MCF 10A (cell line): Measurements from ENCODE around the gene SLC66A1. TPM values are rescaled to one million over a fixed set of nuclear protein-coding genes. Genes with fewer than 3 reads are reported as not detected.
"Not testable (repeated sequence)": the region's sequence is repeated elsewhere in the genome, so short reads cannot be mapped to it uniquely, and the experiment has no call there.

Source experiments
- BruUV-seq: library from RNA; stranded (reverse); fragments of 400-500 nt; replicated peaks from 2 replicates; lab custom pipeline; 2021; lab: Mats Ljungman, UMichigan
- CTCF ChIA-PET: fragments of 300-600 bp; sonication (Branson Sonifier 250); formaldehyde crosslinking; extraction: SDS; loops from one replicate; lab custom pipeline; 2021; ENCODE audit warnings: antibody characterized with exemption, inconsistent platforms; lab: Yijun Ruan, JAX
- POLR2A ChIA-PET: fragments of 300-600, 350-650 bp; sonication (Branson Sonifier 250); formaldehyde crosslinking; extraction: SDS; loops from one replicate; lab custom pipeline; 2020; ENCODE audit warnings: antibody characterized with exemption, inconsistent platforms; lab: Yijun Ruan, JAX
- DNase-seq: peaks from one replicate; pipeline ENCODE4 v3.0.0-alpha.2; 2018; ENCODE audit not compliant: unreplicated experiment
- H3K27ac Mint-ChIP-seq: one replicate; pipeline ENCODE4 v1.8.0; 2022; ENCODE audit warnings: mild to moderate bottlenecking, low read depth, mixed read lengths; ENCODE audit not compliant: unreplicated experiment
- H3K27me3 Mint-ChIP-seq: one replicate; pipeline ENCODE4 v1.8.0; 2022; ENCODE audit warnings: mixed read lengths; ENCODE audit not compliant: insufficient read depth, unreplicated experiment
- H3K36me3 Mint-ChIP-seq: one replicate; pipeline ENCODE4 v1.8.0; 2022; ENCODE audit warnings: mild to moderate bottlenecking, moderate library complexity, mixed read lengths; ENCODE audit not compliant: insufficient read depth, unreplicated experiment
- H3K4me1 Mint-ChIP-seq: one replicate; pipeline ENCODE4 v1.8.0; 2022; ENCODE audit warnings: mixed read lengths; ENCODE audit not compliant: insufficient read depth, unreplicated experiment
- H3K4me3 Mint-ChIP-seq: one replicate; pipeline ENCODE4 v1.8.0; 2022; ENCODE audit warnings: mild to moderate bottlenecking, moderate library complexity, mixed read lengths; ENCODE audit not compliant: unreplicated experiment
- H3K9me3 Mint-ChIP-seq: one replicate; pipeline ENCODE4 v1.8.0; 2022; ENCODE audit warnings: mixed read lengths; ENCODE audit not compliant: unreplicated experiment
- CTCF ChIP-seq: fragments of 200-600 bp; IDR thresholded peaks from one replicate; pipeline ENCODE4 v1.8.0; 2022; ENCODE audit warnings: antibody characterized with exemption, mild to moderate bottlenecking; ENCODE audit not compliant: unreplicated experiment
- intact Hi-C: fragments of 100-400 bp; cut with micrococcal nuclease; formaldehyde crosslinking; loops from 2 replicates; pipeline ENCODE4 v1.14.1; 2022
- total RNA-seq: library from RNA; stranded (reverse); gene quantifications from 2 replicates; pipeline ENCODE4 v1.2.3, GENCODE V29; 2022

Gene SLC66A1
- total RNA-seq, 1 experiment from 2014 or later = 16.2 TPM

GRCh38 chr1:19274636-19275035, 37.5 kb upstream of the SLC66A1 start:
- H3K9me3 Mint-ChIP-seq = peaks cover 7% of the 10 kb centered on the region
- H3K27me3 Mint-ChIP-seq = no peaks in the 10 kb centered on the region
- CTCF ChIA-PET = no interaction called here
- DNase-seq = no peak
- no peak for TF ChIP-seq CTCF
- intact Hi-C loops = no loop called here
- H3K27ac Mint-ChIP-seq = no peak overlapping the region
- peaks cover 8% of the 10 kb centered on the region for H3K36me3 Mint-ChIP-seq
- POLR2A ChIA-PET = no interaction called here
- H3K4me3 Mint-ChIP-seq = no peak overlapping the region
- BruUV-seq = no TSS peak
- no peaks in the 10 kb centered on the region for H3K4me1 Mint-ChIP-seq

- DNase-seq = no peak
- no peak for TF ChIP-seq CTCF
- H3K36me3 Mint-ChIP-seq = peaks cover 6% of the 10 kb centered on the region
- no peaks in the 10 kb centered on the region for H3K9me3 Mint-ChIP-seq
- no peaks in the 10 kb centered on the region for H3K27me3 Mint-ChIP-seq
- POLR2A ChIA-PET = interaction anchor here (0.6 kb wide), 1 partner anchor 10 kb away, joined by 4 read pairs; no protein-coding TSS in a partner anchor
- no peaks in the 10 kb centered on the region for H3K4me1 Mint-ChIP-seq
- BruUV-seq = no TSS peak
- H3K27ac Mint-ChIP-seq = no peak overlapping the region
- intact Hi-C loops = no loop called here
- CTCF ChIA-PET = interaction anchor here (0.7 kb wide), 1 partner anchor 9 kb away, joined by 3 read pairs; no protein-coding TSS in a partner anchor
- no peak overlapping the region for H3K4me3 Mint-ChIP-seq
Measured at GRCh38 chr1:19283891-19284290, 28.2 kb upstream of the SLC66A1 start.

DNA sequence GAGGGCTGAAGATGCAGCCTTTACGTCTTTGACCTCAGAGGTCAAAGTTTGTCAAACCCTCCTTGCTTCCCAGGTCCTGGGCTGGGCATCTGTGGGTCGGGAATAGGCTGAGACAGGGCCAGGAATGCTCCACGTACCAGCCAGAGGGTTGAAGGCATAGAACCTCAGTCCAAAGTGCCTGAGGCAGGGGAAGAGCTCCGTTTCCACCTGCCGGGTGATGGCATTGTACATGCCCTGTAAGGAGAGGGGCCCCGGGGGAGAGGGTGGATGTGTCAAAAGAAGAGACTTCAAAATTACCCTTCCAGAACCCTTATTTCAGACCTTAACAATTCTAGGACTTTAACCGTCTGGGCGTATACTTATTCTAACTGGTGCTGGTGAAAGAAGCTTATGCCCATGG, 27.2 kb upstream of the SLC66A1 start:
- Mint-ChIP-seq H3K27ac (no peak overlapping the region), H3K9me3 (no peaks in the 10 kb centered on the region), H3K4me1 (no peaks in the 10 kb centered on the region), H3K27me3 (no peaks in the 10 kb centered on the region), H3K4me3 (no peak overlapping the region), H3K36me3 (peaks cover 6% of the 10 kb centered on the region)
- intact Hi-C loops = no loop called here
- CTCF ChIA-PET = interaction anchor here (0.7 kb wide), 1 partner anchor 133 kb away, joined by 3 read pairs; no protein-coding TSS in a partner anchor
- POLR2A ChIA-PET = no interaction called here
- BruUV-seq = no TSS peak
- no peak for TF ChIP-seq CTCF
- DNase-seq = no peak

GRCh38 chr1:19285366-19285765, 26.8 kb upstream of the SLC66A1 start:
- DNase-seq, intact Hi-C loops, H3K27ac Mint-ChIP-seq, H3K9me3 Mint-ChIP-seq, H3K36me3 Mint-ChIP-seq, BruUV-seq, POLR2A ChIA-PET, H3K4me3 Mint-ChIP-seq, H3K27me3 Mint-ChIP-seq, H3K4me1 Mint-ChIP-seq: not testable (repeated sequence)
- CTCF ChIA-PET = interaction anchor here (0.7 kb wide), 1 partner anchor 133 kb away, joined by 3 read pairs; no protein-coding TSS in a partner anchor

DNA sequence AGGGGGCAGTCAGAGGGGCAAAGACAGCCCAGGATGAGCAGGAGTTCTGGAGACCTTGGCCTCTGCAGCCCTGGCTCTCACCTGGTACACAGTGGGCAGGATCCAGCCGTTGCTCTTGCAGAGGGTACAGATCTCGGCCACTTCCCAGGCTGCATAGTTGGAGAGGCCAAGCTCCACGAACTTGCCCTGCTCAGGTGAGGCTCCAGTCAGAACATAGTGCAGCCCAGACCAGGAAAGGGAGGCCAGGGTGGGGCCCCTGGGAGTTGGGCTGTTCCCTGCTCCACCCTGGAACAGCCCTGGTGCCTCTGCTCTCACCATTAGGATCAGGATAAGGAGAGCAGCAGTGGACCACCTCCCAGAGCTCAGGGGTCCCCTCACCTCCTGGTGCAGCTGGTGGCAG, 26.3 kb upstream of the SLC66A1 start:
- BruUV-seq, POLR2A ChIA-PET: not testable (repeated sequence)

More for the DNA sequence above, 26.3 kb upstream of the SLC66A1 start:
- H3K36me3 Mint-ChIP-seq, H3K9me3 Mint-ChIP-seq, DNase-seq, H3K4me3 Mint-ChIP-seq, CTCF ChIA-PET, intact Hi-C loops, H3K27me3 Mint-ChIP-seq, H3K4me1 Mint-ChIP-seq, H3K27ac Mint-ChIP-seq: not testable (repeated sequence)
